ENCODE measurements around the gene HCFC2.

GRCh38 chr12:104050436-104050835 is 13.9 kb upstream of the HCFC2 start:
- no peak for TF ChIP-seq CTCF (conservative IDR thresholded peaks at IDR 0.05; ENCODE audit: low read depth, low read length)
- no peak for TF ChIP-seq POLR2A (IDR thresholded peaks at IDR 0.05; ENCODE audit: low read depth, low read length)
- no peak for TF ChIP-seq BHLHE40 (IDR thresholded peaks at IDR 0.05; ENCODE audit: low read depth, low read length)
- TF ChIP-seq USF2 (IDR thresholded peaks at IDR 0.05; ENCODE audit: low read depth, low read length) = no peak
- no peak for TF ChIP-seq MAFK (IDR thresholded peaks at IDR 0.05; ENCODE audit: low read depth, low read length)
- TF ChIP-seq SMC3 (IDR thresholded peaks at IDR 0.05; ENCODE audit: low read depth, low read length) = no peak

All from IMR-90 (cell line).